NCI-H2196 (cell line): ENCODE results near the gene PIK3CB.
"Not testable (repeated sequence)": the region's sequence is repeated elsewhere in the genome, so short reads cannot be mapped to it uniquely, and the experiment has no call there.

ENCODE experiments used
- DNase-seq: peaks from one replicate; lab custom pipeline; 2025; ENCODE audit not compliant: unreplicated experiment; lab: John Stamatoyannopoulos, UW

PIK3CB gene

DNA sequence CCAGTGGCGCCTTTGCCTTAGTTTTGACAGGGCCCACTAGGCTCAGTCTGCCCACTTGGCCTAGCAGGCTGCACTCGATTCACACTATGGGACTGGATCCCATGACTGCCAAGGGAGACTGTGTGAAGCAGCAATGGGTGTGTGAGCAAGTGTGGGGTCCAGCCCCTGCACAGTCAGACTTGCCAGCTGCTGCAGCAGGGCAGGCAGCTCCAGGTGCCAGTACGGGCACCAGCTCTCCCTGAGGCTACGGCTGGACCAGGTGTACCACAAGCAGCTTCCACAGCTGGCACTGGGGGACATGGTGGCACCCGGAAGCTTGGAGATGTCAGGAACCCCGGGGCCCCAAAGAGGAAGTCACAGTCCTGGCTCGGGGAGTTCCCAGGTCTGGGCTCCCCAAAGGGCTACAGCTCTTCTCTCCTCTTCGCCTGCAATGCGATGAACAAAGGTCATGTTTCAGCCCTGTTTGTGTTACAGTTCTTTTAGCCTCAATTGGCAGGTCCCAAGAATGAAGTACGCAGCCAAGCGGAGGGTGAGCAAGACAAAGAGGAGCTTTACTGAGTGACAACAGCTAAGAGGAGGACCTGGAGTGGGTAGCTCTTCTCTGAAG is 67.1 kb downstream of the PIK3CB start:
- DNase-seq: no peak

- no peak for DNase-seq
Observed at GRCh38 chr3:138761002-138761401, 73.7 kb downstream of the PIK3CB start.

DNA sequence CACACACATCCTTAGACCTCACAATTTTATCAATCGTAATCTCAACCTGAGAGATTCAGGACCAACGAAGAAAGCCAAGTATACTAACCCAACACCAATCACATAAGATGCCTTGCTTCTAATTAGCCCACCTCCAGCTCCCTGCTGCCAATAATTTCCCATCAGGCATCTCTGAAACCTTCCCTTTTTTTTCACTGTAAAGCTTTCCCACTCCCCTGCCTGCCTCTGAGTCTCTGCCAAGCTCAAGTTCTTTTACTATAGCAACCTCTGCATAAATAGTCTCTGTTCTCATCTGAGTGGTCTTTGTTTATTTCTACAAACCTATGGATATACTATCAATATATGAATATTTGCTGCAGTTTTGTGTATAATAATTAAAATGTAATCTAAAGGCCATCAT is 86.5 kb downstream of the PIK3CB start:
- DNase-seq: no peak

GRCh38 chr3:138747225-138747624 is 87.5 kb downstream of the PIK3CB start:
- DNase-seq: no peak

GRCh38 chr3:138740072-138740471 is 94.7 kb downstream of the PIK3CB start:
- no peak for DNase-seq

- no peak for DNase-seq
Observed at GRCh38 chr3:138732456-138732855, 102.3 kb downstream of the PIK3CB start.

DNA sequence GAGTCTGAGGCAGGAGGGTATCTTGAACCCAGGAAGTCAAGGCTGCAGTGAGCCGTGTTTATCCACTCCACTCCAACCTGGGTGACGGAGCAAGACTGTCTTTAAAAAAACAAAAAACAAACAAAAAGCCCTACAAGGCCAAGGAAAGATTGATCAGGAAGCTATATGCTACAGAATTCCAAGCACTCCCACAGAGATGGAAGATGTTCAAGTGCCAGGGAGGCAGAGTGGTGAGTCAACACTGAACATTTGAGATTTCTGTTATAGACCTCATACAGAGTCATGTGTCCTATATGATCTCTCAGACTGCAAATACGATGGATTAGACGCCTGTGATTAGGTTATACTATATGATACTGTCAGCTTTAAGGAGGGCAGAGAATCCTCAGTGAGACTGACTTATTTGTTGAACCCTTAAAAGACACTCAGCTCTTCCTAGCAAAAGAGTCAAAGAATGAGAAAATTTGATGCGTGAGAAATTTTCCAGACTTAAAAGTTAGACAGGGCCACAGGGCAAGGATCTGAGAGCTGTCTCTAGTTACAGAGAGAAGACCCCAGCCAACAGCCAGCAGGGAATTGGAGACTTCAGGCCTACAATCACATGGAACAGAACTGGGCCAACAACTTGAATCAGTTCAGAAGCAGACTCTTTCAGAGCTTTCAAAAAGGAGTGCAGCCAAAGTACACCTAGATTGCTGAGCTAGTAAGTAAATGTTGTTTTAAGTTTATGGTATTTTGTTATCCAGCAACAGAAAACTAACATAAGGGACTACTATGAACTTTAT is 107.6 kb downstream of the PIK3CB start:
- no peak for DNase-seq

- DNase-seq: not testable (repeated sequence)
Observed at GRCh38 chr3:138726042-138726441, 108.7 kb downstream of the PIK3CB start.

GRCh38 chr3:138725116-138725515 is 109.6 kb downstream of the PIK3CB start:
- no peak for DNase-seq

GRCh38 chr3:138724443-138724842 is 110.3 kb downstream of the PIK3CB start:
- no peak for DNase-seq

DNA sequence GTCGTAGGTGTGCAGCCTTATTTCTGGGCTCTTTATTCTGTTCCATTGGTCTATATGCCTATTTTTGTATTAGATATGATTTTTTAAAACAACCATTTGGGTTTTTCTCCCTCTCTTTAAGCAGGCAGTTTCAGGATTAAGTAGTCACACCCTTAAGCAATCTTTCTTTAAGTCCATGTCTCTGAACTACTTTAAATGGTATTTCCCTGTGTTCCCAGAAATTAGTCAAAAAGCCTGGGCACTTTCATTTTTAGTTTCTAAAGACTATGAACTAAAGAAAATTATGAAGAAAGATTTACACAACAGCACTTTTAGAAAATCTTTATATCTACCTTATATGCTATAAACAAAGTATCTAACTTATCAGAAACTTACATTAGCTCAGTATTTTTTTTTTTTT is 115.9 kb downstream of the PIK3CB start:
- no peak for DNase-seq

GRCh38 chr3:138717348-138717747 is 117.4 kb downstream of the PIK3CB start:
- DNase-seq: no peak

DNA sequence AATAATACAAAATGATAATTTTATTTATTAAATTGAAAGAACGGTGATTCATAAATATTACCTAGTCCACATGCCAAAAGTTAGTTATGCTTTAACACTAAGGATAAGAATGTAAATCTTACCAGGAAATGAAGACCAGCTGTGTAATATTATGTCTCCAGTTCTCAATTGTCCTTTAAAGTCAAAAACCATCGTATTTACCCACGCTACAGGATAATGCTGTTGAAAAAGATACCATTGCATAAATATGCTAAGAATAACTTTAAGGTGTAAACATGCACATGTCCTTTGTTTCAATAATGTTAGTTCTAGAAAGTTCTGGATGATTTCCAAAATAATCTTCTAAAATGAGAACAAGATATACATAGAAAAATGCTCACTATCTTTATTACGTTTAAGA is 122.6 kb downstream of the PIK3CB start:
- DNase-seq: no peak

DNA sequence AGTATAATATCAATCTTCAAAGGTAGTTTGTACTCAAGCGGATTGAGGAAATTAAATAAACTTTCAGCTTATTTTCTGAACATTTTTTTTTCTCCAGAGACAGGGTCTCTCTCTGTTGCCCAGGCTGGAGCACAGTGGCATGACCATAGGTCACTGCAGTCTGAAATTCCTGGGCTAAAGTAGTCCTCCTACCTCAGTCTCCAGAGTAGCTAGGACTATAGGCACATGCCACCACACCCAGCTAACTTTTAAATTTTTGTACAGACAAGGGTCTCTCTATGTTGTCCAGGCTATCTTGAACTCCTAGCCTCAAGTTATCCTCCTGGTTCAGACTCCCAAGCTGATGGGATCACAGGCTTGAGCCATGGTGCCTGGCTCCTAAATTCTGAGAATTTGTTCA is 129.1 kb downstream of the PIK3CB start:
- DNase-seq: no peak

DNA sequence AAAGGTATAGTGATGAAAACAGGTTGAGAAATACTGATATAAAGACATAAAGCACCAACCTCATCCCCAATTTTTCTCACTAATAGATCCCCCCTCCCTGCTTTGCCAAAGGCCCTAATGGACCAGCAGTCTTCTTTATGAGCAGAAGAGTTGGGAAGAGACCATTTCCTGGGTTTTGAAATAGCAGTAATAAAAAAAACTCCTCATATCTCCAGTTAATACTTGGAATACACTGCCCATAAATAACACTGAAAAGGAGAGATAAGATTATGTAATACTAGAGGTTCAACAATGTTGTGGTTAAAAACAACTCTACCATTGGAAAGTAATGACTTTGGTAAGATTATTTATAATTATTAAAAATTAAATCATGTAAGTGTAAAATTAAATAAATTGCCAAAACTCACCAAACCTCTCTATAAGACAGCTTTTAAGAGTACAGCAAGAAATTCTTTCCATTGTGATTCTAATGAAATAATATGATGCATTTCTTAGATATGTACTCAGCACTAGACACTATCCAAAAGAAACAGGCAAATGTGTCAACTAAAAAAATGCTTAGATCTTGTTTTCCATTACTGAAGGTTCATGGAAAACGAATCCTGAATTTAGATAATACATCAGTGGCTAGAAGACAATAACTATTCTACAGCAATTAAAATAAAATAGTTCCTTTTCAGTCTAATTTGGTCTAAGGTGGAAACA is 137.9 kb downstream of the PIK3CB start:
- no peak for DNase-seq

GRCh38 chr3:138694287-138695007 is 140.3 kb downstream of the PIK3CB start:
- DNase-seq: no peak

GRCh38 chr3:138692152-138692551 is 142.6 kb downstream of the PIK3CB start:
- DNase-seq: no peak

GRCh38 chr3:138691351-138691750 is 143.4 kb downstream of the PIK3CB start:
- DNase-seq: no peak

DNA sequence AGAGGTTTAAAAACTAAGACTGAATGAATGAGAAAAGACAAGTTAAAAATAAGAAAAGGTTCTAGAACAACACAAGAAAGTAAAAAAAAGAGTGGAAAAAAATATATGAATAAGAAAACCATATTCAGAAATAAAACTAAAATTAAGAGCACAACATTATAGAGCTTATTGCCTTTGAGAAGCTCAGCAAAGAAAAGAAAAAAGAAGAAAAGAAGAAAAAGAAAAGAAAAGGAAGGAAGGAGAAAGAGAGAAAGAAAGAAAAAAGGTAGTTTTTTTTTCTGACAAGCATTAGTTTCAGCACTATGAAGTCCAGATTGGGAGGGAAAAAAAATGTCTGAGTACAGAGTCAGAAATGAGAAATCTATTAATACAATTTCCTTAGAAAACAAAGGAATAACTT is 144.7 kb downstream of the PIK3CB start:
- no peak for DNase-seq

- DNase-seq: no peak
Observed at GRCh38 chr3:138688871-138689299, 145.8 kb downstream of the PIK3CB start.

DNA sequence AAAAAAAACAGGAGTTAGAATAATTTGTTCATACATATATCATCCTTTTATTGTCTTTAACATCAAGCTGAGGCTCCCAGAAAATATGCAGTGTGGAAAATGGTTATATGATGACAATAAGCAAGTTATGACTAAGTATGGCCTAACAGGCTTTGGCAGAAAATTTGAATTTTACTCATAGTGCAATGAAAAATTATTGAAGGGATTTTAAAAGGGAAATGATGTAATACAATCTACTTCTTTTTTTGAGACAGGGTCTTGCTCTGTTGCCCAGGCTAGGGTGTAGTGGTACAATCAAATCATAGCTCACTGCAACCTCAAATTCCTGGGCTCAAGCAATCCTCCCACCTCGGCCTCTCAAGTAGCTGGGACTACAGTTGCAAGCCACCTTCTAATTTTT is 147.5 kb downstream of the PIK3CB start:
- DNase-seq: no peak
